ENCODE data around the gene GPC1.

GPC1 gene

DNA sequence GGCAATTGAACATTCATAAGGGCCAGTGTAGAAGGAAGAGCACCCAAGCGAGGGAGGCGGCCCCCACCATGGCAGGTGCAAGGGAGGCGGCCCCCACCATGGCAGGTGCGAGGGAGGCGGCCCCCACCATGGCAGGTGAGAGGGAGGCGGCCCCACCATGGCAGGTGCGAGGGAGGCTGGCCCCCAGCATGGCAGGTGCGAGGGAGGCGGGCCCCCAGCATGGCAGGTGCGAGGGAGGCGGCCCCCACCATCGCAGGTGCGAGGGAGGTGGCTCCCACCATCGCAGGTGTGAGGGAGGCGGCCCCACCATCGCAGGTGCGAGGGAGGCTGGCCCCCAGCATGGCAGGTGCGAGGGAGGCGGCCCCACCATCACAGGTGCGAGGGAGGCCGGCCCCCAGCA is 24.7 kb upstream of the GPC1 start:
- no peak overlapping the region for H3K4me3 ChIP-seq (ENCODE audit: low read depth, low read length)
- TF ChIP-seq, protein P1, sequence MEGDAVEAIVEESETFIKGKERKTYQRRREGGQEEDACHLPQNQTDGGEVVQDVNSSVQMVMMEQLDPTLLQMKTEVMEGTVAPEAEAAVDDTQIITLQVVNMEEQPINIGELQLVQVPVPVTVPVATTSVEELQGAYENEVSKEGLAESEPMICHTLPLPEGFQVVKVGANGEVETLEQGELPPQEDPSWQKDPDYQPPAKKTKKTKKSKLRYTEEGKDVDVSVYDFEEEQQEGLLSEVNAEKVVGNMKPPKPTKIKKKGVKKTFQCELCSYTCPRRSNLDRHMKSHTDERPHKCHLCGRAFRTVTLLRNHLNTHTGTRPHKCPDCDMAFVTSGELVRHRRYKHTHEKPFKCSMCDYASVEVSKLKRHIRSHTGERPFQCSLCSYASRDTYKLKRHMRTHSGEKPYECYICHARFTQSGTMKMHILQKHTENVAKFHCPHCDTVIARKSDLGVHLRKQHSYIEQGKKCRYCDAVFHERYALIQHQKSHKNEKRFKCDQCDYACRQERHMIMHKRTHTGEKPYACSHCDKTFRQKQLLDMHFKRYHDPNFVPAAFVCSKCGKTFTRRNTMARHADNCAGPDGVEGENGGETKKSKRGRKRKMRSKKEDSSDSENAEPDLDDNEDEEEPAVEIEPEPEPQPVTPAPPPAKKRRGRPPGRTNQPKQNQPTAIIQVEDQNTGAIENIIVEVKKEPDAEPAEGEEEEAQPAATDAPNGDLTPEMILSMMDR (IDR thresholded peaks at IDR 0.05; ENCODE audit: borderline replicate concordance, insufficient read depth, low read depth, low read length), result no peak

DNA sequence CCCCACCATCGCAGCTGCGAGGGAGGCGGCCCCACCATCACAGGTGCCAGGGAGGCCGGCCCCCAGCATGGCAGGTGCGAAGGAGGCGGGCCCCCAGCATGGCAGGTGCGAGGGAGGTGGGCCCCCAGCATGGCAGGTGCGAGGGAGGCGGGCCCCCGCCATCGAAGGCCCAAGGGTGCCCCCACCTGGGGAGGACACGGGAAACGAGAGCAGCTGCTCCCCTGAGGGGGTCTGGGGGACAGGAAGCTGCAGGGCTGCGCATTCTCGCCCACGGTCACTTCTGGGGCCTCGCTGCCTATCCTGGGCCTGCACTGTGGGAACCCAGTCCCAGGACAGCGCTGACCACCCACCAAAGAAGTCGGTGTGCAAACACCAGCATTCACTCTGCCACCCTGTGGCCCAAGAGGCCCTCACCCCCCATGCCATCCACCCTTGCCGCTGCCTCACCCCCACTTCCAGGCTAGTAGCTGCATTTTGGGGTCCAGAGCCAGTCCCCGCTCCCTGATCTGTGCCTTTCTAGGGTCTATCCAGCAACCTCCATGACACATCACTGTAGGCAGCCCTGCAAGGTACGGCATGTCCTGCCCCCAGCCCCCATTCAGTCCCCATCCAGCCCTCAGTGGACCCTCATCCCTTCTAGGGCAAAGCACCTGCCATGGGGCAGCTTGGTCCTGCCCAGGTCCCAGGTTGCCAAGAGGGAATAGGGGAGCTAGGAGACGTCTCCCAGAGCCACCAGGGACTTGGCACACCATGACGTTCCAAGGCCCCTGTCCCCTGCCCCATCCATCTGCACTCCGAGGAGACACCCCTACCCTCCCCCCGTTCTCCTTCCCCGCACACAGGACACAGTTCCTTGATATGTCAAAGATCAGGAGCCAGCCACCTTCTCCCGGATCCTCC is 24.0 kb upstream of the GPC1 start:
- H3K4me3 ChIP-seq (ENCODE audit: low read depth, low read length), result no peak overlapping the region
- TF ChIP-seq, protein P1 (IDR thresholded peaks at IDR 0.05; ENCODE audit: borderline replicate concordance, insufficient read depth, low read depth, low read length), result no peak

DNA sequence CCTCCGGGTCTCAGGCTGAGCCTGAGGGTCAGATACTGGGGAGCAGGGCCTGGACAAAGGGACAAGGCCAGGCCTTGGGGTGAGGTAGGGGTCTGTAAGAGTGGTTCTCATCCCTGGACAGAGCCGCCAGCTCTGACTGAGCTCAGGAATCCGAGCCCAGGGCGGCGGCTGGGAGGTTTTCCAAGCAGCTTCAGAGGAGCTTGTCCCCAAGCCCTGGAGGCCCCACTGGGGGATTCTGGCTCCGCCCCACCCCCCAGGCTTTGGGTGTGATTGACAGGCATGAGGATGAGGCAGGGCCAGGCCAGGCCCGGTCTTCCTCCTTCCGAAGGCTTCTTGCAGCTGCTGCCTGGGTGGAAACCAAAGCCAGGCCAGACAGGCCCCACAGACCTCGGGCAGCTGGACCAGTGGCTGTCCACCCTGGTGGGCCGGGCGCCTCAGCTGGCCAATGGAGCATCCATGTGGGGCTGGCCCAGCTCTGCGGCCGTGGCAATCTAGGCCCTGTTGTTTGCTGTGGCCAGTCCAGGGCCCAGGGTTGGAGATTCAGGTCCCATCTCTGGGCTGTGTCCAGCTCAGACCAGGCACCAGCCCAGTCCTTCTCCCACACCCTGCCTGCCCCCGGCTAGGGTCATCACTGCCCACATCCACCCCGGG is 23.1 kb upstream of the GPC1 start:
- TF ChIP-seq, protein P1 (IDR thresholded peaks at IDR 0.05; ENCODE audit: borderline replicate concordance, insufficient read depth, low read depth, low read length), result no peak
- H3K4me3 ChIP-seq (ENCODE audit: low read depth, low read length), result no peak overlapping the region

DNA sequence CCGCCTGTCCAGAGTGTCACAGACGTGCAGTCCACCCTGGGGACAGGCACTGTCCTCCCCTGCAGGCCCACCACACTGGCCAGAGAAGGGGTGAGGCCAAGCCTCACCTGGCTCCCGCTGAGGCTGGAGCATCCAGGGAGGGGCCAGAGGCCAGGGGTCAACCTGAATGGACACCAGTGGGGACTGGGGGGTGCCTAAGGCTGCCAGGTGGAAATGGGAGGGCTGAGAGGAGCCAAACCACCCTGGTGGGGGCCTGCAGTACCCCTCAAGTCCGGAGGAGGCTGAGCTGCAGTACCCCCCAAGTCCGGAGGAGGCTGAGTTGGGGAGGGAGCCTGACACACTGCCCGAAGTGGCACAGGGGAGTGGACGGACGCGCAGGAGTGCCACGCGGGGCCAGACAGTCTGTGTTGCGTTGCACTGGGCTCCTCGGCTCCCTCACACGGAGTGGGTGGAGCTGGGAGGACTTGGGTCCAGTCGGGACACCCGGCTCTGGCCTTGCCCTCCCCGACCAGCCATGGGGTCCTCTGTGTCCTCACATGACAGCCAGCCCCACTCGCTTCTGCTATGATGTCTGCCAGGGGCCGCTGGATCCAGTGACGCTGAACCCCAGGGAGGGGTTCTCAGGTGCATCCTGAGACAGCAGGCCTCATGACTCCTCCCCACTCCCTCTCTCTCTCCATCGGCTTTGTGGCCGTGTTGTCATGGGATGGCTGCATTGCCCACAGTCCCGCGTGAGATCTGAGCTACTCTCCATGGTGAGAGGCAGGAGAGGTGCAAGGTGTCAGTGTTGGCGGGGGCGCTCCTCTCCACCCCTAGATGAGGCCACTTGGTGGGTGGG is 22.3 kb upstream of the GPC1 start:
- no peak overlapping the region for H3K4me3 ChIP-seq (ENCODE audit: low read depth, low read length)
- TF ChIP-seq, protein P1 (IDR thresholded peaks at IDR 0.05; ENCODE audit: borderline replicate concordance, insufficient read depth, low read depth, low read length), result no peak

DNA sequence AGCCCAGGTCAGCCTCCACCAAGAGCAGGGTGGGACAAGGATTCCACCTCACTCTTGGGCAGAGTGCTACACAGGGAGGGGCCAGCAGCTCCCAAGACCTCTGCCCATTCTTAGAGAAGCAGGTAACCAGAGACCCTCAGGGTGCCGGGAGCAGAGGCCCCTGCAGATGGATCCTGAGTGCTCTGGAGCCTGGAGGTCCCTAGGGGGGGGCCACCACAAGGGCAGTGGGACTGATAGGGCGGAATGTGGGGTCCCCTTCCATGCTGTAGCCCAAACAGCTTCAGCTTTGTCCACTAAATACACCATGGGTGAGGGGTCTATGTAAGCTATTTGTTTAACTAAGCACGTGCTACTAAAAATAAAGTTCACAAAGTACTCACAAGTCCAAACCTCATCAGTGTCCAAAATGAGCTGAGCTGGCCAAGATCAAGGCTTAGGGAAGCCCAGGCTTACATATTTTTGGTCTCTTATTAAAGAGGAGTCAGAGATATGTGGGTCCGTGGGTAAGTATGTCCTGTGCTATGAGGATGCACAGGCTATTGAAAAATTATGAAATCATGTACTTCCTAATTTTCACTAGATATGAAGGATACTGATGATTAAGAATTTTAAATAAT is 21.5 kb upstream of the GPC1 start:
- no peak overlapping the region for H3K4me3 ChIP-seq (ENCODE audit: low read depth, low read length)
- TF ChIP-seq, protein P1 (IDR thresholded peaks at IDR 0.05; ENCODE audit: borderline replicate concordance, insufficient read depth, low read depth, low read length), result no peak

DNA sequence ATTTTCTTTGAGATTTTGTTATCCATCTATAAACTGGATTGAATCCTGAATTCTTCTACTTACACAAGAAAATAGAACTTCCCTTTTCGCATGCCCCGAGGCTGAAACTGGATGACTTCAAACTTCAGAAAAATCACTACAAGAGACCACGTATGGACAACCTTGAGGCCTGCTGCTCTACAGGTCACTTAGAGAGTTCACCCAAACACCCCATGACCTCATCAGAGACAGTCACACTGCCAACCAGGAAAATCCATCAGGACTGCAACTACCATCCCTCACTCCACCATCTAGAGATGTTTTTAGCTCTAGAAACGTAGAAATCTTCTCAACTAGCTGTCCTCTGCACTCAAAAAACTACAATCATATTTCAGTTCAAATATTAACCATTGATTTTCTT is 18.6 kb upstream of the GPC1 start:
- no peak overlapping the region for H3K4me3 ChIP-seq (ENCODE audit: low read depth, low read length)
- TF ChIP-seq, protein P1 (IDR thresholded peaks at IDR 0.05; ENCODE audit: borderline replicate concordance, insufficient read depth, low read depth, low read length), result no peak

Data from GM12875 (cell line).